ENCODE measurements around the gene PCNX3. TPM values are rescaled to one million over a fixed set of nuclear protein-coding genes. Genes with fewer than 3 reads are reported as not detected.

Gene PCNX3
- total RNA-seq, 3 donors from 2014 or later = 13.4 to 21.0 (median 20.1) TPM

DNA sequence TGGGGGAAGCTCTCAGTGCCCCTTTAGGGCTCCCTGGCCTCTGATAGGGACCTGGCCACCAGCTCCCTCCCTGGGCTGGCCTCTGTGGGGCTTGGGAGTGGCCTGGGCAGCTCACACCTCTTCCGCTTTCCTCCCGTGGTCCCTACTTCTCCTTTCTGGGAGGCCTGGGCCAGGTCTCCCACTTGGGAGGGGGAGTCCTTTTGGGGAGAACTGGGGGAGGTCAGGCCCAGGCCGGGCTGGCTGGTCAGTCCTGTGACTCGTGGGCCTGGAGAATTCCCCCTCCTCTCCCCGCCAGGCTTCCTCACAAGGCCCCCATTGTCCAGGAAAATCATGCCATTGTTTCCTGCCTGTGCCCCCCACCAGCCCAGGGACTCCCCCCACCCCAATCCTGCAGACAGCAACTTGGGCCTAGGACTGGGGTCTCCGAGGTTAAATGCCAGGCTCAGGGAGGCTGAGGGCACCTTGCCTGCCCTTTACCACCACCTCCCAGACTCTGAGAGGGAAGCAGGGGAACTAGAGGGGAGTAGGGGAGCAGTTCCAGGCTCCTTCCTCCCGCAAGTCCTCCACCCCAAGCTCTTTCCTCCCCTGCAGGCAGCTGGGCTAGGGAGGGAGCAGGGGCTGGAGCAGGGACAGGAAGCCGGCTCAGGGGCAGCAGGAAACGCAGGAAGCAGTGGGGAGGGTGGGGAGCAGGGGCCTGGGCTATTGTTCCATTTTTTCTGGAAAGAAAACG is 4.4 kb upstream of the PCNX3 start:
- intact Hi-C loops (cut with DNase I; ENCODE audit: low total_unique reads) = loop anchor here (5.0 kb wide), 1 partner anchor 34 kb away; the partner anchor contains the start of gene EHBP1L1
- no peaks in the 10 kb centered on the region for H3K36me3 ChIP-seq
- H3K4me3 ChIP-seq = peak overlapping the region; percentile 95 to 97 (median 97)
- no peak for DNase-seq (ENCODE audit: low spot score in 2 of 2)
- no peaks in the 10 kb centered on the region for H3K9me3 ChIP-seq
- H3K4me1 ChIP-seq = peaks cover 12 to 25% of the 10 kb centered on the region in 2 donors
- H3K27ac ChIP-seq = peak overlapping the region; percentile 42 to 97
- TF ChIP-seq POLR2A (IDR thresholded peaks at IDR 0.05) = no peak
- TF ChIP-seq, protein P1, sequence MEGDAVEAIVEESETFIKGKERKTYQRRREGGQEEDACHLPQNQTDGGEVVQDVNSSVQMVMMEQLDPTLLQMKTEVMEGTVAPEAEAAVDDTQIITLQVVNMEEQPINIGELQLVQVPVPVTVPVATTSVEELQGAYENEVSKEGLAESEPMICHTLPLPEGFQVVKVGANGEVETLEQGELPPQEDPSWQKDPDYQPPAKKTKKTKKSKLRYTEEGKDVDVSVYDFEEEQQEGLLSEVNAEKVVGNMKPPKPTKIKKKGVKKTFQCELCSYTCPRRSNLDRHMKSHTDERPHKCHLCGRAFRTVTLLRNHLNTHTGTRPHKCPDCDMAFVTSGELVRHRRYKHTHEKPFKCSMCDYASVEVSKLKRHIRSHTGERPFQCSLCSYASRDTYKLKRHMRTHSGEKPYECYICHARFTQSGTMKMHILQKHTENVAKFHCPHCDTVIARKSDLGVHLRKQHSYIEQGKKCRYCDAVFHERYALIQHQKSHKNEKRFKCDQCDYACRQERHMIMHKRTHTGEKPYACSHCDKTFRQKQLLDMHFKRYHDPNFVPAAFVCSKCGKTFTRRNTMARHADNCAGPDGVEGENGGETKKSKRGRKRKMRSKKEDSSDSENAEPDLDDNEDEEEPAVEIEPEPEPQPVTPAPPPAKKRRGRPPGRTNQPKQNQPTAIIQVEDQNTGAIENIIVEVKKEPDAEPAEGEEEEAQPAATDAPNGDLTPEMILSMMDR (IDR thresholded peaks at IDR 0.05) = no peak
- no peaks in the 10 kb centered on the region for H3K27me3 ChIP-seq

DNA sequence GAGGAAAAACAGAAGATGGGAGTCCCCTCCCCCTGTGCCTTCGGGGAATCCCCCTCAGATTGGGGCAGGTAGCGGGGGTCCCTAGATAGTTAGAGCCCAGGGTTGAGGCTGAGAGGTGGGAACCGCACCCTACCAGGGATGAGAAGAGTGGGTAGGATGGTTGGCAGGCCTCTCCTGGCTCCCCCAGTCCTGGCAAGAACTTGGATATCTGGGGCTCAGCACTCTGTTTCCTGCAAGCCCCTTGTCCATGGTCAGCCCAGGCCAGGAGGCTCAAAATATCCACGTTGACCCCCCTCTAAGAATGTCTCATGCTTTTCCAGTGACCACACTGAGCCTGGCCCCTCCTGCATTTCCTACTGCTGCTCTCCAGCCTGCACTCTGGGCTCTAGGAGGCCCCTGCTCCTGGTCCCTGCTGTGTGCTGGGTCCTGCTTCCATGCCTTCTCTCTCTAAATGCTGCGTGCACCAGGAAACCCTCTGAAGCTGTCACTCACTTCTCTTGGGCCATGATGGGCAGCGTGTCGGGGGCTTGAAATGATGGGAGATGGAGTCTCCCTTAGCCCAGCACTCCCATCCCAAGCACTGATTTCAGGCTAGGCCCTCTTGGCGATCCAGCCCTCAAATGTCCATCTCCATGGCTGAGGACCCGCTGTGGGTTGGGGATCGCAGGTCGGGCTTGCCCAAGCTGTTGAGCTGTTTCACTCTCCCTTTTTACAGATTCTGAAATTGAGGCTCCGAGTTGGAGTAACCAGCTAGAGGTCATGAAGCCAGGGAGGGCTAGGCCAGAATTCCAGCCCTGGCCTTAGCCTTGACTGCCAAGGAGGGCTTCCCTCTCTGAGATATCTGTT is 3.6 kb upstream of the PCNX3 start:
- H3K4me3 ChIP-seq = peak overlapping the region; percentile 95 to 97 (median 97)
- H3K9me3 ChIP-seq = no peaks in the 10 kb centered on the region
- H3K27ac ChIP-seq = peak overlapping the region; percentile 42 to 97
- peaks cover 12 to 31% of the 10 kb centered on the region in 2 donors for H3K4me1 ChIP-seq
- no peaks in the 10 kb centered on the region for H3K27me3 ChIP-seq
- intact Hi-C loops (cut with DNase I; ENCODE audit: low total_unique reads) = loop anchor here (5.0 kb wide), 1 partner anchor 35 kb away; the partner anchor contains the start of gene EHBP1L1
- DNase-seq (ENCODE audit: low spot score in 2 of 2) = no peak
- TF ChIP-seq POLR2AphosphoS5 (IDR thresholded peaks at IDR 0.05) (no peak), POLR2A (IDR thresholded peaks at IDR 0.05) (no peak)
- TF ChIP-seq, protein P1 (IDR thresholded peaks at IDR 0.05) = no peak
- H3K36me3 ChIP-seq = no peaks in the 10 kb centered on the region

DNA sequence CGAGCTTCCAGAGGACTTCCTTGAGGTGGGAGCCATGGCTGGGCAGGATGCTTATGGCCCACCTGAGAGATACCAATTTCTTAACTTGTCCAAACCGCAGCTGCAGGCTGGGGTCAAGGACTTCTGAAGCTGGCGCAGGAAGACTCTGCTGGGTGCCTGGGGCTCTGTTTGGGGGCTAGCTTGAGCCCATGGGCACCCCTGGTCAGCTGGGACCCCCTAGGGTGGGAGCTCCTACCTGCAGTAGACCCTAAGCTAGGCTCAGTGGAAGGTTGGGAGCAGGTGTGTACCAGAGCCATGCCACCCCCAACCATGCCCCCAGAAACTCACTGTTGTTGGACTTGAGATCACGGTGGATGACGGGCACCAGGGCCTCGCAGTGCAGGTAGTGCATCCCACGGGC is 2.9 kb upstream of the PCNX3 start:
- no peak for DNase-seq (ENCODE audit: low spot score in 2 of 2)
- H3K36me3 ChIP-seq = no peaks in the 10 kb centered on the region
- intact Hi-C loops (cut with DNase I; ENCODE audit: low total_unique reads) = loop anchor here (5.0 kb wide), 1 partner anchor 35 kb away; the partner anchor contains the start of gene EHBP1L1
- no peak for TF ChIP-seq POLR2AphosphoS5 (IDR thresholded peaks at IDR 0.05)
- no peak for TF ChIP-seq POLR2A (IDR thresholded peaks at IDR 0.05)
- TF ChIP-seq, protein P1 (IDR thresholded peaks at IDR 0.05) = no peak
- H3K4me1 ChIP-seq = peaks cover 12 to 32% of the 10 kb centered on the region in 2 donors
- no peaks in the 10 kb centered on the region for H3K27me3 ChIP-seq
- peak overlapping the region; percentile 93 to 97 for H3K27ac ChIP-seq
- H3K4me3 ChIP-seq = peak overlapping the region; percentile 95 to 97 (median 97)
- H3K9me3 ChIP-seq = no peaks in the 10 kb centered on the region

DNA sequence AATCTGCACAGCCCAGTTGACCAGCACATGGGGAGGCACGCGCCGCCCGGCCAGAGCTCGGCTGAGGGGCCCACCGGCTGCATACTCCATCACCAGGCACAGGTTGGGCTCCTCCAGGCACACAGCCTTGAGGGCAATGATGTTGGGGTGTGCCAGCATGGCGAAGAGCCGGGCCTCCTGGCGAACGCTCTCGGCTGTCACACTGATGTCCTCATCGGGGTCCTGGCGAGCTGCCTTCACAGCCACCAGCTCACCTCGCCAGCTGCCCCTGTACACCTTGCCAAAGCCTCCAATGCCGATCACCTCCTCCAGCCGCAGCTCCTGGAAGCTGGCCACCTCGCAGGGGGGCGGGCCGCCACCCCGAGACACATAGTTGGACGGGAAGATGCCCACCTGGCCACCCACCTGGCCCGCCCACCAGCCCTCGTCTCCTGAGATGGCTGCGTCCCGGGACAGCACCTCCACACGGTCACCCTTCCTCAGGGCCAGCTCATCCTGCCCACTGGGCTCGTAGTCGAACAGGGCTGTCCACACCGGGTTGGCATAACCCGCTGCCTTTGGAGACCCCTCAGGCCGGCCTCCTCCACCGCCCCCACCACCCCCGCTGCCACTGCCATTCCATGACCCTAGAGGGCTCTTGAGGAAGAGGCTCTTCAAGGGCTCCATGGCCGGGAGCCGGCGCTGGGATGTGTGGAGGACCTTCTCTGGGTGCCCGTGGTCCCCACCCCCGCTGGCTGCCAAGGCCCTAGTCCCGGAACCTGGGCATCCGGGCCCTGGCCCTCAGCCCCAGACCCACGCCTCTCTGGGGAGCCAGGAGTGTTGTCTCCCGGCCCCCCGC is 2.3 kb upstream of the PCNX3 start:
- no peak for TF ChIP-seq POLR2A (IDR thresholded peaks at IDR 0.05)
- no peak for TF ChIP-seq POLR2AphosphoS5 (IDR thresholded peaks at IDR 0.05)
- TF ChIP-seq, protein P1 (IDR thresholded peaks at IDR 0.05) = no peak
- Histone ChIP-seq H3K9me3 (no peaks in the 10 kb centered on the region), H3K27me3 (no peaks in the 10 kb centered on the region), H3K27ac (peak overlapping the region; percentile 93 to 97), H3K4me1 (peaks cover 12 to 29% of the 10 kb centered on the region in 2 donors), H3K4me3 (peak overlapping the region; percentile 95 to 97 (median 97)), H3K36me3 (no peaks in the 10 kb centered on the region)
- intact Hi-C loops (cut with DNase I; ENCODE audit: low total_unique reads) = loop anchor here (5.0 kb wide), 1 partner anchor 36 kb away; the partner anchor contains the start of gene EHBP1L1
- peak in 1 of 2 donors; percentile 51 for DNase-seq (ENCODE audit: low spot score in 2 of 2)
